ENCODE measurements around the gene GCLM.

GCLM gene

GRCh38 chr1:93899543-93900207, 9.6 kb downstream of the GCLM start:
- no peak for TF ChIP-seq TAF1 (IDR thresholded peaks at IDR 0.05; ENCODE audit: borderline replicate concordance, insufficient read depth, low read length)
- TF ChIP-seq POLR2AphosphoS5 (IDR thresholded peaks at IDR 0.05; ENCODE audit: low read depth, low read length), result no peak

- TF ChIP-seq FOXP2 (optimal IDR thresholded peaks at IDR 0.05; ENCODE audit: borderline replicate concordance, extremely low read depth, extremely low read length, insufficient read depth), result no peak
- no peak for TF ChIP-seq REST (IDR thresholded peaks at IDR 0.05; ENCODE audit: insufficient read depth in 1 of 2, low read depth in 2 of 2, low read length in 2 of 2)
- no peak for TF ChIP-seq SIN3A (IDR thresholded peaks at IDR 0.05; ENCODE audit: borderline replicate concordance, insufficient read depth, low read length)
- no peak for TF ChIP-seq TAF1 (IDR thresholded peaks at IDR 0.05; ENCODE audit: borderline replicate concordance, insufficient read depth, low read length)
- TF ChIP-seq POLR2AphosphoS5 (IDR thresholded peaks at IDR 0.05; ENCODE audit: low read depth, low read length), result no peak
Observed at GRCh38 chr1:93888900-93889299, 20.3 kb downstream of the GCLM start.

GRCh38 chr1:93882269-93882668, 27.0 kb downstream of the GCLM start:
- TF ChIP-seq TAF1 (IDR thresholded peaks at IDR 0.05; ENCODE audit: borderline replicate concordance, insufficient read depth, low read length) (no peak), POLR2AphosphoS5 (IDR thresholded peaks at IDR 0.05; ENCODE audit: low read depth, low read length) (no peak), SIN3A (IDR thresholded peaks at IDR 0.05; ENCODE audit: borderline replicate concordance, insufficient read depth, low read length) (no peak), FOXP2 (optimal IDR thresholded peaks at IDR 0.05; ENCODE audit: borderline replicate concordance, extremely low read depth, extremely low read length, insufficient read depth) (no peak), REST (IDR thresholded peaks at IDR 0.05; ENCODE audit: insufficient read depth in 1 of 2, low read depth in 2 of 2, low read length in 2 of 2) (no peak)

- TF ChIP-seq POLR2AphosphoS5 (IDR thresholded peaks at IDR 0.05; ENCODE audit: low read depth, low read length) (no peak), TAF1 (IDR thresholded peaks at IDR 0.05; ENCODE audit: borderline replicate concordance, insufficient read depth, low read length) (no peak), SIN3A (IDR thresholded peaks at IDR 0.05; ENCODE audit: borderline replicate concordance, insufficient read depth, low read length) (no peak), FOXP2 (optimal IDR thresholded peaks at IDR 0.05; ENCODE audit: borderline replicate concordance, extremely low read depth, extremely low read length, insufficient read depth) (no peak), REST (IDR thresholded peaks at IDR 0.05; ENCODE audit: insufficient read depth in 1 of 2, low read depth in 2 of 2, low read length in 2 of 2) (no peak)
Observed at GRCh38 chr1:93880731-93881130, 28.5 kb downstream of the GCLM start.

GRCh38 chr1:93878889-93879586, 30.2 kb downstream of the GCLM start, which contains the start of gene DNTTIP2:
DNTTIP2 (minus strand) TSS chr1:93879206; CDS start chr1:93879148, 58 bp downstream.
- TF ChIP-seq TAF1 (IDR thresholded peaks at IDR 0.05; ENCODE audit: borderline replicate concordance, insufficient read depth, low read length), result peak; percentile 97
- TF ChIP-seq SIN3A (IDR thresholded peaks at IDR 0.05; ENCODE audit: borderline replicate concordance, insufficient read depth, low read length), result peak; percentile 96
- TF ChIP-seq POLR2AphosphoS5 (IDR thresholded peaks at IDR 0.05; ENCODE audit: low read depth, low read length), result peak; percentile 98
- TF ChIP-seq FOXP2 (optimal IDR thresholded peaks at IDR 0.05; ENCODE audit: borderline replicate concordance, extremely low read depth, extremely low read length, insufficient read depth), result peak; percentile 22
- peak in 1 of 2 experiments; percentile 27; a peak in 2 of 4 replicates for TF ChIP-seq REST (IDR thresholded peaks at IDR 0.05; ENCODE audit: insufficient read depth in 1 of 2, low read depth in 2 of 2, low read length in 2 of 2)

All from PFSK-1 (cell line).